DND-41 (cell line): ENCODE measurements around the gene IL1RN.

ENCODE experiments used
- ATAC-seq: fragments of 200-7000 bp; cut with Tn5 transposase; 3 replicates; pipeline ENCODE4 v1.9.1; 2021; ENCODE audit warnings: low read depth; ENCODE audit not compliant: insufficient read depth
- DNase-seq: peaks from one replicate; pipeline ENCODE4 v3.0.0-alpha.2; 2020
- H2AFZ ChIP-seq: 2 replicates; pipeline ENCODE4 v1.6.0; 2012; ENCODE audit warnings: low read depth, low read length
- H3K27ac ChIP-seq: 2 replicates; pipeline ENCODE4 v1.5.1; 2012; ENCODE audit warnings: low read length, inconsistent platforms
- H3K27me3 ChIP-seq: fragments of 200-600 bp; sonication (generic); 2 replicates; pipeline ENCODE4 v1.6.0; 2012; ENCODE audit warnings: low read length, mild to moderate bottlenecking, inconsistent platforms; ENCODE audit not compliant: insufficient read depth, poor library complexity
- H3K36me3 ChIP-seq: 2 replicates; pipeline ENCODE4 v1.5.1; 2012; ENCODE audit warnings: low read length, inconsistent platforms; ENCODE audit not compliant: insufficient read depth
- H3K4me1 ChIP-seq: 2 replicates; pipeline ENCODE4 v1.5.1; 2012; ENCODE audit warnings: mild to moderate bottlenecking, low read length; ENCODE audit not compliant: insufficient read depth
- H3K4me2 ChIP-seq: 2 replicates; pipeline ENCODE4 v1.6.0; 2012; ENCODE audit warnings: mild to moderate bottlenecking, moderate library complexity, low read length, inconsistent platforms; ENCODE audit not compliant: insufficient read depth
- H3K4me3 ChIP-seq, 2 experiments: fragments of 200-600 bp in 1 of 2; shearing (Covaris generic) in 1 of 2; 2 replicates each; pipeline ENCODE4 v1.5.1; 2012 to 2016; ENCODE audit warnings: inconsistent platforms in 2 of 2, low read length in 2 of 2, mild to moderate bottlenecking in 2 of 2, low read depth in 1 of 2, moderate library complexity in 1 of 2
- H3K79me2 ChIP-seq: 2 replicates; pipeline ENCODE4 v1.6.0; 2012; ENCODE audit warnings: low read length, inconsistent platforms; ENCODE audit not compliant: insufficient read depth
- H3K9ac ChIP-seq: 2 replicates; pipeline ENCODE4 v1.6.0; 2012; ENCODE audit warnings: low read depth, mild to moderate bottlenecking, inconsistent platforms, low read length, moderate library complexity
- H3K9me3 ChIP-seq: 2 replicates; pipeline ENCODE4 v1.5.1; 2012; ENCODE audit warnings: low read length, moderate library complexity, mild to moderate bottlenecking, inconsistent platforms; ENCODE audit not compliant: insufficient read depth, severe bottlenecking
- H4K20me1 ChIP-seq: 2 replicates; pipeline ENCODE4 v1.6.0; 2012; ENCODE audit warnings: low read length; ENCODE audit not compliant: insufficient read depth
- CTCF ChIP-seq: IDR thresholded peaks from 2 replicates; pipeline ENCODE4 v1.5.1; 2012; ENCODE audit warnings: borderline replicate concordance, low read length, moderate library complexity, mild to moderate bottlenecking; ENCODE audit not compliant: poor library complexity, severe bottlenecking; ENCODE audit errors: extremely low read depth
- EZH2 ChIP-seq: IDR thresholded peaks from 3 replicates; pipeline ENCODE4 v1.6.1; 2012; ENCODE audit warnings: borderline replicate concordance, low read depth, mild to moderate bottlenecking, moderate library complexity, low read length, inconsistent platforms; ENCODE audit not compliant: severe bottlenecking

The IL1RN gene

GRCh38 chr2:113079131-113079530 lies 48.3 kb upstream of the IL1RN start:
- no peak for DNase-seq
- Histone ChIP-seq H2AFZ (no peak overlapping the region), H3K4me1 (no peaks in the 10 kb centered on the region), H3K27me3 (peaks cover 37% of the 10 kb centered on the region), H3K36me3 (no peaks in the 10 kb centered on the region), H3K9me3 (no peaks in the 10 kb centered on the region), H3K4me3 (no peak overlapping the region), H3K79me2 (no peaks in the 10 kb centered on the region), H3K4me2 (no peak overlapping the region), H3K27ac (no peak overlapping the region), H4K20me1 (no peaks in the 10 kb centered on the region), H3K9ac (no peak overlapping the region)
- no peak for ATAC-seq
- TF ChIP-seq EZH2 (no peak), CTCF (no peak)

- DNase-seq (peak; percentile 48), ATAC-seq (peak; percentile 88)
- TF ChIP-seq CTCF: peak; percentile 87
- no peak for TF ChIP-seq EZH2
- no peaks in the 10 kb centered on the region for H3K79me2 ChIP-seq
- no peak overlapping the region for H3K9ac ChIP-seq
- H3K4me2 ChIP-seq: no peak overlapping the region
- no peaks in the 10 kb centered on the region for H3K9me3 ChIP-seq
- no peaks in the 10 kb centered on the region for H3K36me3 ChIP-seq
- no peak overlapping the region for H3K27ac ChIP-seq
- H3K27me3 ChIP-seq: peaks cover 27% of the 10 kb centered on the region
- H4K20me1 ChIP-seq: no peaks in the 10 kb centered on the region
- H2AFZ ChIP-seq: no peak overlapping the region
- no peaks in the 10 kb centered on the region for H3K4me1 ChIP-seq
- no peak overlapping the region for H3K4me3 ChIP-seq
Measured at GRCh38 chr2:113080134-113080533, 47.3 kb upstream of the IL1RN start.

- no peaks in the 10 kb centered on the region for H4K20me1 ChIP-seq
- no peaks in the 10 kb centered on the region for H3K9me3 ChIP-seq
- no peak overlapping the region for H3K27ac ChIP-seq
- H3K4me1 ChIP-seq: no peaks in the 10 kb centered on the region
- no peak overlapping the region for H3K4me2 ChIP-seq
- DNase-seq (no peak), ATAC-seq (no peak)
- H3K4me3 ChIP-seq: no peak overlapping the region
- no peak overlapping the region for H3K9ac ChIP-seq
- TF ChIP-seq EZH2 (no peak), CTCF (no peak)
- H3K36me3 ChIP-seq: no peaks in the 10 kb centered on the region
- H2AFZ ChIP-seq: no peak overlapping the region
- H3K27me3 ChIP-seq: peaks cover 15% of the 10 kb centered on the region
- no peaks in the 10 kb centered on the region for H3K79me2 ChIP-seq
Measured at GRCh38 chr2:113081488-113082210, 45.7 kb upstream of the IL1RN start.
